ENCODE measurements around the gene RERG.

Gene RERG

GRCh38 chr12:15115434-15115833 lies 105.8 kb downstream of the RERG start:
- H3K27me3 ChIP-seq (ENCODE audit: low read length) = no peaks in the 10 kb centered on the region
- no peaks in the 10 kb centered on the region for H3K9me3 ChIP-seq (ENCODE audit: insufficient read depth, low read length)
- no peaks in the 10 kb centered on the region for H3F3A ChIP-seq (ENCODE audit: insufficient read depth)
- H3K9me2 ChIP-seq (replicated peaks; ENCODE audit: insufficient read depth, low read length) = no peaks in the 10 kb centered on the region
- H3K4me3 ChIP-seq (ENCODE audit: insufficient read depth, low read length, poor library complexity, severe bottlenecking) = no peak overlapping the region
- no peak for TF ChIP-seq EZH2phosphoT487 (conservative IDR thresholded peaks at IDR 0.05; ENCODE audit: low read length)
- no peak for TF ChIP-seq CTCF (IDR thresholded peaks at IDR 0.05; ENCODE audit: insufficient read depth, low read length, poor library complexity, severe bottlenecking)
- H3K27ac ChIP-seq (ENCODE audit: low read depth, low read length) = no peak overlapping the region
- H4K20me1 ChIP-seq (ENCODE audit: low read depth, low read length) = no peaks in the 10 kb centered on the region
- H3K36me3 ChIP-seq (ENCODE audit: low read length) = no peaks in the 10 kb centered on the region
- H3K79me2 ChIP-seq (ENCODE audit: insufficient read depth, low read length) = no peaks in the 10 kb centered on the region
- no peak overlapping the region for H3K4me2 ChIP-seq (ENCODE audit: low read depth, low read length, poor library complexity, severe bottlenecking)
- H3K9ac ChIP-seq (ENCODE audit: low read length) = no peak overlapping the region
- H2AFZ ChIP-seq (ENCODE audit: low read depth, low read length, severe bottlenecking) = no peak overlapping the region

- no peak overlapping the region for H3K27ac ChIP-seq (ENCODE audit: low read depth, low read length)
- H3K79me2 ChIP-seq (ENCODE audit: insufficient read depth, low read length) = no peaks in the 10 kb centered on the region
- no peak overlapping the region for H3K4me3 ChIP-seq (ENCODE audit: insufficient read depth, low read length, poor library complexity, severe bottlenecking)
- H3K9me2 ChIP-seq (replicated peaks; ENCODE audit: insufficient read depth, low read length) = no peaks in the 10 kb centered on the region
- no peaks in the 10 kb centered on the region for H3K27me3 ChIP-seq (ENCODE audit: low read length)
- H3K36me3 ChIP-seq (ENCODE audit: low read length) = no peaks in the 10 kb centered on the region
- H3K4me2 ChIP-seq (ENCODE audit: low read depth, low read length, poor library complexity, severe bottlenecking) = no peak overlapping the region
- H3F3A ChIP-seq (ENCODE audit: insufficient read depth) = no peaks in the 10 kb centered on the region
- H3K9ac ChIP-seq (ENCODE audit: low read length) = no peak overlapping the region
- TF ChIP-seq CTCF (IDR thresholded peaks at IDR 0.05; ENCODE audit: insufficient read depth, low read length, poor library complexity, severe bottlenecking) (no peak), EZH2phosphoT487 (conservative IDR thresholded peaks at IDR 0.05; ENCODE audit: low read length) (no peak)
- H3K9me3 ChIP-seq (ENCODE audit: insufficient read depth, low read length) = no peaks in the 10 kb centered on the region
- H4K20me1 ChIP-seq (ENCODE audit: low read depth, low read length) = no peaks in the 10 kb centered on the region
- H2AFZ ChIP-seq (ENCODE audit: low read depth, low read length, severe bottlenecking) = no peak overlapping the region
Measured at GRCh38 chr12:15114501-15114900, 106.7 kb downstream of the RERG start.

- TF ChIP-seq CTCF (IDR thresholded peaks at IDR 0.05; ENCODE audit: insufficient read depth, low read length, poor library complexity, severe bottlenecking) = no peak
- no peak for TF ChIP-seq EZH2phosphoT487 (conservative IDR thresholded peaks at IDR 0.05; ENCODE audit: low read length)
- no peaks in the 10 kb centered on the region for H3K36me3 ChIP-seq (ENCODE audit: low read length)
- H2AFZ ChIP-seq (ENCODE audit: low read depth, low read length, severe bottlenecking) = no peak overlapping the region
- H3K4me2 ChIP-seq (ENCODE audit: low read depth, low read length, poor library complexity, severe bottlenecking) = no peak overlapping the region
- no peaks in the 10 kb centered on the region for H3K79me2 ChIP-seq (ENCODE audit: insufficient read depth, low read length)
- H3K4me3 ChIP-seq (ENCODE audit: insufficient read depth, low read length, poor library complexity, severe bottlenecking) = no peak overlapping the region
- H3K27ac ChIP-seq (ENCODE audit: low read depth, low read length) = no peak overlapping the region
- H3K9me3 ChIP-seq (ENCODE audit: insufficient read depth, low read length) = no peaks in the 10 kb centered on the region
- H3K9me2 ChIP-seq (replicated peaks; ENCODE audit: insufficient read depth, low read length) = no peaks in the 10 kb centered on the region
- no peak overlapping the region for H3K9ac ChIP-seq (ENCODE audit: low read length)
- H4K20me1 ChIP-seq (ENCODE audit: low read depth, low read length) = no peaks in the 10 kb centered on the region
- H3F3A ChIP-seq (ENCODE audit: insufficient read depth) = no peaks in the 10 kb centered on the region
- H3K27me3 ChIP-seq (ENCODE audit: low read length) = no peaks in the 10 kb centered on the region
Measured at GRCh38 chr12:15092826-15093225, 128.4 kb downstream of the RERG start.

Data from SU-DHL-6 (cell line).